ENCODE results near the gene CENPE.
"Not testable (repeated sequence)": the region's sequence is repeated elsewhere in the genome, so short reads cannot be mapped to it uniquely, and the experiment has no call there.

CENPE gene

GRCh38 chr4:103198111-103198765, at the start of gene CENPE:
CENPE (minus strand) TSS chr4:103198343; CDS start chr4:103198319, 24 bp downstream.
- peaks cover 20% of the 10 kb centered on the region for H3K4me1 ChIP-seq (ENCODE audit: control insufficient read depth, insufficient read depth, low read length, unreplicated experiment)
- H3K79me2 ChIP-seq (ENCODE audit: control insufficient read depth, insufficient read depth, low read length, unreplicated experiment): peaks cover 25% of the 10 kb centered on the region
- peaks cover 30% of the 10 kb centered on the region for H3K36me3 ChIP-seq (ENCODE audit: insufficient read depth, low read length)
- H3K4me3 ChIP-seq (ENCODE audit: low read depth, low read length): peak within 1 kb of the TSS; percentile 92
- peak within 1 kb of the TSS; percentile 44 for H3K27ac ChIP-seq (ENCODE audit: low read depth, low read length)
- no peaks in the 10 kb centered on the region for H3K27me3 ChIP-seq (ENCODE audit: insufficient read depth, low read length)
- H2AFZ ChIP-seq (ENCODE audit: low read length, unreplicated experiment): peak within 1 kb of the TSS; percentile 92

GRCh38 chr4:103244251-103244650, 46.1 kb upstream of the CENPE start:
- Histone ChIP-seq H3K27me3 (ENCODE audit: insufficient read depth, low read length) (peaks cover 11% of the 10 kb centered on the region; the same call in 1 of the 2 replicates), H2AFZ (ENCODE audit: low read length, unreplicated experiment) (no peak overlapping the region)

GRCh38 chr4:103230938-103231337, 32.8 kb upstream of the CENPE start:
- not testable (repeated sequence) for H3K4me1 ChIP-seq (ENCODE audit: control insufficient read depth, insufficient read depth, low read length, unreplicated experiment); H3K4me3 ChIP-seq (ENCODE audit: low read depth, low read length); H3K79me2 ChIP-seq (ENCODE audit: control insufficient read depth, insufficient read depth, low read length, unreplicated experiment); H3K27ac ChIP-seq (ENCODE audit: low read depth, low read length); H3K27me3 ChIP-seq (ENCODE audit: insufficient read depth, low read length); H3K36me3 ChIP-seq (ENCODE audit: insufficient read depth, low read length); H2AFZ ChIP-seq (ENCODE audit: low read length, unreplicated experiment)

More at GRCh38 chr4:103244251-103244650, 46.1 kb upstream of the CENPE start:
- no peaks in the 10 kb centered on the region for H3K79me2 ChIP-seq (ENCODE audit: control insufficient read depth, insufficient read depth, low read length, unreplicated experiment)
- no peak overlapping the region for H3K4me3 ChIP-seq (ENCODE audit: low read depth, low read length)
- no peak overlapping the region for H3K27ac ChIP-seq (ENCODE audit: low read depth, low read length)
- no peaks in the 10 kb centered on the region for H3K36me3 ChIP-seq (ENCODE audit: insufficient read depth, low read length)
- H3K4me1 ChIP-seq (ENCODE audit: control insufficient read depth, insufficient read depth, low read length, unreplicated experiment): no peaks in the 10 kb centered on the region

GRCh38 chr4:103223556-103223955, 25.4 kb upstream of the CENPE start:
- H3K36me3 ChIP-seq (ENCODE audit: insufficient read depth, low read length); H3K27ac ChIP-seq (ENCODE audit: low read depth, low read length); H3K4me1 ChIP-seq (ENCODE audit: control insufficient read depth, insufficient read depth, low read length, unreplicated experiment); H2AFZ ChIP-seq (ENCODE audit: low read length, unreplicated experiment); H3K79me2 ChIP-seq (ENCODE audit: control insufficient read depth, insufficient read depth, low read length, unreplicated experiment); H3K4me3 ChIP-seq (ENCODE audit: low read depth, low read length): not testable (repeated sequence)
- peaks cover 22% of the 10 kb centered on the region for H3K27me3 ChIP-seq (ENCODE audit: insufficient read depth, low read length)

GRCh38 chr4:103207673-103208072, 9.5 kb upstream of the CENPE start:
- peak overlapping the region; percentile 66 for H2AFZ ChIP-seq (ENCODE audit: low read length, unreplicated experiment)

GRCh38 chr4:103204111-103204510, 6.0 kb upstream of the CENPE start:
- Histone ChIP-seq H3K4me3 (ENCODE audit: low read depth, low read length) (no peak overlapping the region), H3K79me2 (ENCODE audit: control insufficient read depth, insufficient read depth, low read length, unreplicated experiment) (no peaks in the 10 kb centered on the region), H3K4me1 (ENCODE audit: control insufficient read depth, insufficient read depth, low read length, unreplicated experiment) (no peaks in the 10 kb centered on the region), H2AFZ (ENCODE audit: low read length, unreplicated experiment) (no peak overlapping the region), H3K27me3 (ENCODE audit: insufficient read depth, low read length) (no peaks in the 10 kb centered on the region), H3K36me3 (ENCODE audit: insufficient read depth, low read length) (no peaks in the 10 kb centered on the region), H3K27ac (ENCODE audit: low read depth, low read length) (no peak overlapping the region)

More at GRCh38 chr4:103207673-103208072, 9.5 kb upstream of the CENPE start:
- Histone ChIP-seq H3K79me2 (ENCODE audit: control insufficient read depth, insufficient read depth, low read length, unreplicated experiment) (no peaks in the 10 kb centered on the region), H3K4me1 (ENCODE audit: control insufficient read depth, insufficient read depth, low read length, unreplicated experiment) (no peaks in the 10 kb centered on the region), H3K36me3 (ENCODE audit: insufficient read depth, low read length) (no peaks in the 10 kb centered on the region), H3K27me3 (ENCODE audit: insufficient read depth, low read length) (peaks cover 7% of the 10 kb centered on the region), H3K4me3 (ENCODE audit: low read depth, low read length) (no peak overlapping the region), H3K27ac (ENCODE audit: low read depth, low read length) (no peak overlapping the region)

- no peak overlapping the region for H3K27ac ChIP-seq (ENCODE audit: low read depth, low read length)
- no peak overlapping the region for H2AFZ ChIP-seq (ENCODE audit: low read length, unreplicated experiment)
- 0 out of 2 replicates have a peak, but pooled peaks cover under 1% of the 10 kb centered on the region for H3K36me3 ChIP-seq (ENCODE audit: insufficient read depth, low read length)
- no peaks in the 10 kb centered on the region for H3K27me3 ChIP-seq (ENCODE audit: insufficient read depth, low read length)
- peaks cover 4% of the 10 kb centered on the region for H3K4me1 ChIP-seq (ENCODE audit: control insufficient read depth, insufficient read depth, low read length, unreplicated experiment)
- no peak overlapping the region for H3K4me3 ChIP-seq (ENCODE audit: low read depth, low read length)
- peaks cover 14% of the 10 kb centered on the region for H3K79me2 ChIP-seq (ENCODE audit: control insufficient read depth, insufficient read depth, low read length, unreplicated experiment)
Observed at GRCh38 chr4:103201724-103202123, 3.6 kb upstream of the CENPE start.

- Histone ChIP-seq H3K27me3 (ENCODE audit: insufficient read depth, low read length) (no peaks in the 10 kb centered on the region), H2AFZ (ENCODE audit: low read length, unreplicated experiment) (no peak overlapping the region), H3K79me2 (ENCODE audit: control insufficient read depth, insufficient read depth, low read length, unreplicated experiment) (peaks cover 18% of the 10 kb centered on the region), H3K36me3 (ENCODE audit: insufficient read depth, low read length) (0 out of 2 replicates have a peak, but pooled peaks cover 5% of the 10 kb centered on the region), H3K4me3 (ENCODE audit: low read depth, low read length) (no peak overlapping the region), H3K27ac (ENCODE audit: low read depth, low read length) (no peak overlapping the region), H3K4me1 (ENCODE audit: control insufficient read depth, insufficient read depth, low read length, unreplicated experiment) (peaks cover 8% of the 10 kb centered on the region)
Observed at GRCh38 chr4:103201253-103201652, 3.1 kb upstream of the CENPE start.

GRCh38 chr4:103199009-103199408, 866 bp upstream of the CENPE start:
- peaks cover 20% of the 10 kb centered on the region for H3K4me1 ChIP-seq (ENCODE audit: control insufficient read depth, insufficient read depth, low read length, unreplicated experiment)
- peak overlapping the region; percentile 92 for H3K4me3 ChIP-seq (ENCODE audit: low read depth, low read length)
- H2AFZ ChIP-seq (ENCODE audit: low read length, unreplicated experiment): peak overlapping the region; percentile 92
- no peaks in the 10 kb centered on the region for H3K27me3 ChIP-seq (ENCODE audit: insufficient read depth, low read length)
- peaks cover 25% of the 10 kb centered on the region for H3K79me2 ChIP-seq (ENCODE audit: control insufficient read depth, insufficient read depth, low read length, unreplicated experiment)
- H3K27ac ChIP-seq (ENCODE audit: low read depth, low read length): no peak overlapping the region
- peaks cover 23% of the 10 kb centered on the region for H3K36me3 ChIP-seq (ENCODE audit: insufficient read depth, low read length)

GRCh38 chr4:103197765-103198110, 405 bp downstream of the CENPE start:
- H3K36me3 ChIP-seq (ENCODE audit: insufficient read depth, low read length): peaks cover 30% of the 10 kb centered on the region
- H2AFZ ChIP-seq (ENCODE audit: low read length, unreplicated experiment): peak overlapping the region; percentile 92
- peaks cover 20% of the 10 kb centered on the region for H3K4me1 ChIP-seq (ENCODE audit: control insufficient read depth, insufficient read depth, low read length, unreplicated experiment)
- H3K27ac ChIP-seq (ENCODE audit: low read depth, low read length): peak overlapping the region; percentile 40; the same call in 1 of the 2 replicates
- H3K79me2 ChIP-seq (ENCODE audit: control insufficient read depth, insufficient read depth, low read length, unreplicated experiment): peaks cover 25% of the 10 kb centered on the region
- H3K27me3 ChIP-seq (ENCODE audit: insufficient read depth, low read length): no peaks in the 10 kb centered on the region
- peak overlapping the region; percentile 92 for H3K4me3 ChIP-seq (ENCODE audit: low read depth, low read length)

- peaks cover 40% of the 10 kb centered on the region for H3K36me3 ChIP-seq (ENCODE audit: insufficient read depth, low read length)
- peaks cover 29% of the 10 kb centered on the region for H3K79me2 ChIP-seq (ENCODE audit: control insufficient read depth, insufficient read depth, low read length, unreplicated experiment)
- H3K27me3 ChIP-seq (ENCODE audit: insufficient read depth, low read length): no peaks in the 10 kb centered on the region
- no peak overlapping the region for H2AFZ ChIP-seq (ENCODE audit: low read length, unreplicated experiment)
- no peak overlapping the region for H3K27ac ChIP-seq (ENCODE audit: low read depth, low read length)
- no peak overlapping the region for H3K4me3 ChIP-seq (ENCODE audit: low read depth, low read length)
- H3K4me1 ChIP-seq (ENCODE audit: control insufficient read depth, insufficient read depth, low read length, unreplicated experiment): peaks cover 20% of the 10 kb centered on the region
Observed at GRCh38 chr4:103193457-103193856, 4.7 kb downstream of the CENPE start.

Data from ACC112 (cell line).